LNCAP (cell line): ENCODE results near the gene TNFRSF19.

Source experiments
- TF ChIP-seq, protein P1 (sequence below): fragments of 450-650 bp; IDR thresholded peaks from 2 replicates; pipeline ENCODE4 v1.5.1; 2017; ENCODE audit warnings: mild to moderate bottlenecking

TNFRSF19 gene

DNA sequence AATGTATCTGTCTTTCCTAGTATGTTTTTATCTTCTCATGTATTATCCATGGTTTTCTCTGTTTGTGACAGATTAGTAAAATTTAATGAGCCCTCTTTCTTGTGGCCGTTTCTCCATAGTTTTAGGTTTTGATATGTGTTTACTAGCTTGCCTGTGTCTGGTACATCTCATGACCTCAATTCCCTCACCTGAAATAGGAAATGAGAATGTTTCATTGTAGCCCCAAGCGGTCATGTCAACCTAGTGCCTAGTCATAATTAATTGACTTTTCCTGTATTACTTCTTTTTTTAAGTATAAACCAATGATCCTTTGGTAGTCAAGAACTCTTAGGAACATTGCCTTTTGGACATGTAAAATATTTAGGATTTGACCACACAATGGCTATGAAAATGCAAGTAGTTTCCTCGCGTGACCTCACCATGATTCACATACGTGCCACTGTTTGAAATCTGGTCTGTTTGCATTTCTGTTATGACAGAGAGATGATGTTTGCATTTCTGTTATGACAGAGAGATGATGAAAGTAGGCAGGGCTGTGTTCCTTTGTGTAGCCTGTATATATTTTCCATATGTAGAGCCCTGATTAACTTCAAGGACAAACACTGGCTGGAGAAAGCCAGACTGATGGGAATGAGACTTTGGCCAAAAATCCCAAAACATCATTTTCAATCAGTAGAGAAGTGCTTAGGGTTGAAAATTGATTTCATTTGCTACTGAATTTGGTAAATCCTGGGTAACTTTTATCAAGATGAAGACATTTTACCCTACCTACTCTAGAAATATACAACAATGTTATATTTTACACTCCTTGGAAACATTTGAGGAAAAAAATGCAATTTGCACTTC, 104.8 kb downstream of the TNFRSF19 start:
- TF ChIP-seq, protein P1, sequence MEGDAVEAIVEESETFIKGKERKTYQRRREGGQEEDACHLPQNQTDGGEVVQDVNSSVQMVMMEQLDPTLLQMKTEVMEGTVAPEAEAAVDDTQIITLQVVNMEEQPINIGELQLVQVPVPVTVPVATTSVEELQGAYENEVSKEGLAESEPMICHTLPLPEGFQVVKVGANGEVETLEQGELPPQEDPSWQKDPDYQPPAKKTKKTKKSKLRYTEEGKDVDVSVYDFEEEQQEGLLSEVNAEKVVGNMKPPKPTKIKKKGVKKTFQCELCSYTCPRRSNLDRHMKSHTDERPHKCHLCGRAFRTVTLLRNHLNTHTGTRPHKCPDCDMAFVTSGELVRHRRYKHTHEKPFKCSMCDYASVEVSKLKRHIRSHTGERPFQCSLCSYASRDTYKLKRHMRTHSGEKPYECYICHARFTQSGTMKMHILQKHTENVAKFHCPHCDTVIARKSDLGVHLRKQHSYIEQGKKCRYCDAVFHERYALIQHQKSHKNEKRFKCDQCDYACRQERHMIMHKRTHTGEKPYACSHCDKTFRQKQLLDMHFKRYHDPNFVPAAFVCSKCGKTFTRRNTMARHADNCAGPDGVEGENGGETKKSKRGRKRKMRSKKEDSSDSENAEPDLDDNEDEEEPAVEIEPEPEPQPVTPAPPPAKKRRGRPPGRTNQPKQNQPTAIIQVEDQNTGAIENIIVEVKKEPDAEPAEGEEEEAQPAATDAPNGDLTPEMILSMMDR, result no peak

DNA sequence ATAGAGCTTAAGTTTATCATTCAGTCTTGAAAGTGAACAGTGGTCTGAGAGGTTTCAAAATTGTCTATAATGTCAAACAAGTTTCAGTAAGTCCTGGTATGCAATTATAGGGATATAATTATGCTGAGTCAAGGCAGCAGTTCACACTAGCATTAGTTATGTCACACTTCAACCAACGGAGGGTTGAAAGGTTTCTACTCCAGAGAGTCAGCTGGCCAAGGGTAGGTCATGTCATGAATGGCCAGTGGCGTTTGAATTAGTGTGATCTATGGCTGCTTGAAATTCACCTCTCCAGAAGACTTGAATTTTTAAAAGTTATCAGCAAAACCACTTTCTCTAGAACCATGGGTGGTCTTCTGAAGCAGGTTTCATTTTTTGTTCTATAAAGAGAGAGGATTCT, 108.6 kb downstream of the TNFRSF19 start:
- TF ChIP-seq, protein P1, result no peak

DNA sequence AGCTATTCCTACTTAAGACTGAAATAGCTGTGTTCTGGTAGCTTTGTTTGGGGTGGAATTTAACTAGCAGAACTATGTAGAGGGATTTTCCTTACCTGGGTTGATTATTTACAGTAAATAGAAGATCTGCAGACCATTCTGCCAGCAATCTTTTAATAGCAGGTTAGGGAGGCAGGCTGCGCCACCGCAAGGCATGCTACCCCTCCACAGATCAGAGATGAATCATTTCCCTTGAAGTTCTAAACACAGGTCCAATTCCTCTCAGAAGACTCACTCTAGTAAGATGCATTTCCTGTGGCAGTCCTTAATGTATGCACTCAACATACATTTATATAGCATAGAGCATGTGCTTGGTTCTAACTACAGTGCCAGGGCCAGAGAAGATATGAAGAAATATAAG, 109.0 kb downstream of the TNFRSF19 start:
- TF ChIP-seq, protein P1, result no peak

DNA sequence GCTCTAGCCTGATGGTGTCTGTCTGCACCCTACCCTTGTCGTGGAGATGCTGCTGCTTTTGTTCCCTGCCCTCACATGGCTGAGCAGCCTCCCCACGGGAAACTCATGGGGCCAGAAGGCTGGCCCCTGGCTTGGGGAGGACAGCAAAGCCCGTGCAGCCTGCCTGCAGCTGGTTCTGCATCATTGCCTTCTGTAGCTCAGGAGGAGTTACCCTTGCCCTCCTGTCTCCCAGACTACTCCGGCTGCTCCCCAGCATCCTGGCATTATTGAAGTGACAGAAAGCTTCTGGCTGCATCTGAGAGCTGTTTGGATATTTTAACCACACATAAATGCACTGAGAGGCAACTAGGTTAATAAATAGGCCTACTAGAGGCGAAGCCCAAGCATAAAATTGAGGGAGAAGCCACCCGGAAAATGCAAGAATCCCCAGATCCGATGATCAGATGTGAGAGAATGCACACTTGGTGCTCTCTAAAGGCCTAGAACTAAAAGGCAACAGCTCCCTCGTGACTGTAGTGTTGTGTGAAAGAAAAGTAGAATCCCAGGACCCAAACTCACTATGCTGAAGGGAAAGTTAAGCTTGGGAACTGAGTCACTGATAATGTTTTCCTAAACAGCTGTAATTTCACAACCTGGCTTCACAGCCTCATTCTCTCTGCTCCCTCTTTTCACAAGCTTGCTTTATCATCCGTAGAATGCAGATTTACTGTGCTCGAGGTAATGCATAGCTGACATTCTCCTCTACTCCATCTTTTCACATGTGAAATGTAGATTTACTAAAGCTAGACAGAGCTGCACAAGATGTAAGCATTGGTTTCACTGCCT, 110.8 kb downstream of the TNFRSF19 start:
- TF ChIP-seq, protein P1, result no peak

DNA sequence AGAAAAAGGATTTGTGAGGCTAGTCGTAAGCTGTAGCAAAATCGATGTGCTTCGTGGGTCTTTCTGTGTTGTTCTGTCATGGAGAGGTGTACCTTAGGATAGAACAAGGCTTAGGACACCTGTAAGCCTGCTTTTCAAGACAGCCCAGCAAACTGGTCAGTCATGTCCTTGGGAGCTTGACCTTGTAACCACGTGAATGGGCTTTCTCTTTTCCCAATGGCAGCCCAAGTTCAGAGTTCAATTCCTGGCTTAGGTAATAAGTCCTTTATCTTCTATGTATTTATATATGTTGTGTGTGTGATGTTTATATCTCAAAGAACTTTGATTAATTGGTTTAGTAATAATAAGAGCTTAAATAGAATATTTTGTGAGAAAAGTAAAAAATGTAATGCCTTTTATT, 112.9 kb downstream of the TNFRSF19 start:
- TF ChIP-seq, protein P1, result no peak

DNA sequence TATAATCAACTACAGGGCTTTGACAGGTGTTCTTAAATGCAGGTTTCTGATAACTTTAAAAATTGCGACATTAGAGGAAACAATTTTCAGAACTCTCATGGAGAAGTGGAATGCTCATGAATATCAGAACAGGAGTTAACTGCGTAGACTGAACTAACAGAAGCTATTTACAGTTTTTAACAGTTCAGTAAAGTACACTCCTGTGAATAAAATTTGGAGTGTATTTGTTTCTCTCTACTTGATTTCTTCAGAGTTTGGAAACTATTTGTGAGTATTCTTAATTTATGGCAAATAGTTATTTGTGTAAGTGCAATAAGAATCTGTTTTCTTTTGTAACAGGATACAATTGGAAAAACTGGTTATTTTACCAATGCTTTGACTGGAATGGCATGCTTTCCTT, 114.4 kb downstream of the TNFRSF19 start:
- TF ChIP-seq, protein P1, result no peak

DNA sequence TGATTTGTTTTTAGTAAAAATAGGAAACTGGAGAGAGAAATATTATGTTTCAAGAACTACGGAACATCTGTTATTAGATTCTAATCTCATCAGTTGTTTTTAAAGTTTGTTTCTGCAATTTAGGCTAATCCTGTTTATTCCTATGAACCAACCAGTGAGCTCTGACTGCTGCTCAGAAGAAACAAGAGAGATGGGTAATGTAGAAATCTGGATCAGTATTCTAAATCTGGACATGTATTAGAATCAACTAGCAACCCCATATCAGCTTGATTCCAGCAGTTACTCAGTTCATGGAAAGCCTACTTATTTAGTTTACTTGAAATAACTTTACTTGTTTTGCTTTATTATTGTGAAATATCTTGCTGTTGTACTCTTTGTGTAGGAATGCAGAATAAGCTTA, 115.2 kb downstream of the TNFRSF19 start:
- TF ChIP-seq, protein P1, result no peak
